ENCODE results near the gene CD48. TPM values are rescaled to one million over a fixed set of nuclear protein-coding genes. Genes with fewer than 3 reads are reported as not detected.
"Not testable (repeated sequence)": the region's sequence is repeated elsewhere in the genome, so short reads cannot be mapped to it uniquely, and the experiment has no call there.

Gene CD48
- total RNA-seq, 1 donor from 2014 or later = 0.56 TPM

DNA sequence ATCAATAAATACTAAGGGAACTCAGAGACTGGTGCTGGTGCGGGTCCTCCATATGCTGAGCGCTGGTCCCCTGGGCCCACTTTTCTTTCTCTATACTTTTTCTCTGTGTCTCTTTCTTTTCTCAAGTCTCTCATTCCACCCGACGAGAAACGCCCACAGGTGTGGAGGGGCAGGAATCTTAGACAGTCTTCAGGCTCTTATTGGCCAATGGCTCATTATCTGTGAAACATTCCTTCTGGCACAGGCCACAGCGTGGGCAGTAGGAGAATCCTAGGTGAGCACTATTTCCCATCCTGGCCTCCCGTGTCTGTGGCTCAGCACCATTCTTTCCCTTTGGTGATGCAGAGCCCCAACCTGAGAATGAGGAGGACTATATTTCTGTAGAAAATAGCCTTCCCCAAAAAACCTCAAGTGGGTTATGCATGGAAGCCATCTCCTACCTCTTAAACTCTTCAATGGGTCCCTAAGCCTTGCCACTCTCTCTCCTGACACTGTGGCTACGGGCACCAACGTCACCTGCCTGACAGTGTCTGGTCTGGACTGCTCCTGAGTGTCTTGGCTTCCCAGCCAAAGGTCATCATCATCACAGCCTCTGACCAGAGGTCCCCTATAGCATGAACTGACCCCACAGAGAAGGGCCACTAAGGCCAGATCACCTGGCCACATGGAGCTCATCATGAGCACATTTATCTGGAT, 58.5 kb downstream of the CD48 start:
- TF ChIP-seq, protein P1, sequence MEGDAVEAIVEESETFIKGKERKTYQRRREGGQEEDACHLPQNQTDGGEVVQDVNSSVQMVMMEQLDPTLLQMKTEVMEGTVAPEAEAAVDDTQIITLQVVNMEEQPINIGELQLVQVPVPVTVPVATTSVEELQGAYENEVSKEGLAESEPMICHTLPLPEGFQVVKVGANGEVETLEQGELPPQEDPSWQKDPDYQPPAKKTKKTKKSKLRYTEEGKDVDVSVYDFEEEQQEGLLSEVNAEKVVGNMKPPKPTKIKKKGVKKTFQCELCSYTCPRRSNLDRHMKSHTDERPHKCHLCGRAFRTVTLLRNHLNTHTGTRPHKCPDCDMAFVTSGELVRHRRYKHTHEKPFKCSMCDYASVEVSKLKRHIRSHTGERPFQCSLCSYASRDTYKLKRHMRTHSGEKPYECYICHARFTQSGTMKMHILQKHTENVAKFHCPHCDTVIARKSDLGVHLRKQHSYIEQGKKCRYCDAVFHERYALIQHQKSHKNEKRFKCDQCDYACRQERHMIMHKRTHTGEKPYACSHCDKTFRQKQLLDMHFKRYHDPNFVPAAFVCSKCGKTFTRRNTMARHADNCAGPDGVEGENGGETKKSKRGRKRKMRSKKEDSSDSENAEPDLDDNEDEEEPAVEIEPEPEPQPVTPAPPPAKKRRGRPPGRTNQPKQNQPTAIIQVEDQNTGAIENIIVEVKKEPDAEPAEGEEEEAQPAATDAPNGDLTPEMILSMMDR (IDR thresholded peaks at IDR 0.05; ENCODE audit: unreplicated experiment) = no peak
- Mint-ChIP-seq H3K36me3 (no peaks in the 10 kb centered on the region), H3K4me1 (peaks cover 40% of the 10 kb centered on the region), H3K9me3 (no peaks in the 10 kb centered on the region), H3K27me3 (ENCODE audit: low read depth) (no peaks in the 10 kb centered on the region), H3K4me3 (no peak overlapping the region), H3K27ac (no peak overlapping the region)
- DNase-seq (ENCODE audit: low spot score in 2 of 2, unreplicated experiment in 2 of 2) = no peak

DNA sequence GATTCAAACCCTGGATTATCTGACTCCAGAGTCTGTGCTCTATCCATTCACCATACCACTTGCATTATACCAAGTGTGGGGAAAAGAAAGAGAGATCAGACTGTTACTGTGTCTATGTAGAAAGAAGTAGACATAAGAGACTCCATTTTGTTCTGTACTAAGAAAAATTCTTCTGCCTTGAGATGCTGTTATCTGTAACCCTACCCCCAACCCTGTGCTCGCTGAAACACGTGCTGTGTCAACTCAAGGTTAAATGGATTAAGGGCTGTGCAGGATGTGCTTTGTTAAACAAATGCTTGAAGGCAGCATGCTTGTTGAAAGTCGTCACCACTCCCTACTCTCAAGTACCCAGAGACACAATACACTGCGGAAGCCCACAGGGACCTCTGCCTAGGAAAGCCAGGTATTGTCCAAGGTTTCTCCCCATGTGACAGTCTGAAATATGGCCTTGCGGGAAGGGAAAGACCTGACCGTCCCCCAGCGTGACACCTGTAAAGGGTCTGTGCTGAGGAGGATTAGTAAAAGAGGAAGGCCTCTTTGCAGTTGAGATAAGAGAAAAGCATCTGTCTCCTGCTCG, 59.5 kb downstream of the CD48 start:
- H3K4me1 Mint-ChIP-seq = peaks cover 31% of the 10 kb centered on the region
- peak overlapping the region; percentile 75 for H3K27ac Mint-ChIP-seq
- not testable (repeated sequence) for H3K27me3 Mint-ChIP-seq (ENCODE audit: low read depth); H3K9me3 Mint-ChIP-seq; H3K36me3 Mint-ChIP-seq; H3K4me3 Mint-ChIP-seq; DNase-seq (ENCODE audit: low spot score in 2 of 2, unreplicated experiment in 2 of 2)

DNA sequence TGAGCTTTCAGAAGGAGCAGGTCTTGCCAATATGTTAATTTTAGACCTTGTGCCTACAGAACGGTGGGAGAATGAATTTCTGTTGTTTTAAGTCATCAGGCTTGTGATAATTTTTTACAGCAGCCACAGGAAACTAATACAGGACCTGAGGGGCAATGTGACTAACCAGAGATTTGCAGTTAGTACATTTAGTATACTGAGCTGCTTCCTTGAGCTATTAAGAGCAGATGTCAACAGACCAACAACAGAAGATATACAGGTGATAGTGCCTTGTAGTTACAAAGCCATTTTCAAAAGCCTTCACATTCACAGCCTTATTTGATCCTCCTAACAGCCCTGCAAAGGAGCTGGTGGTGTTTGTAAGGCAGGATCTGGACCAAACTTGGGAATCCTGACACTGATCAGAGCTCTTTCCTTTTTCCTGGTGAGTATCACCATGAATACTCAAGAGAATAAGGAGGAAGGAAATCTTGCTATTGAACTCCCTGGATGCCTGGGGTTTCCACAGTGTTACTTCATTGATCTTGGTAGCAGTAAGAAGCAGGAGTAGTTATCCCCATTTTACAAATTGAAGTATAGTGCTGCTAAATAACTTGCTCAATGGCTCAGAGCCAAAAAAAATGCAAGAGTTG, 60.1 kb downstream of the CD48 start:
- DNase-seq (ENCODE audit: low spot score in 2 of 2, unreplicated experiment in 2 of 2) = no peak
- no peak overlapping the region for H3K4me3 Mint-ChIP-seq
- H3K36me3 Mint-ChIP-seq = no peaks in the 10 kb centered on the region
- peak overlapping the region; percentile 43 for H3K27ac Mint-ChIP-seq
- TF ChIP-seq, protein P1 (IDR thresholded peaks at IDR 0.05; ENCODE audit: unreplicated experiment) = no peak
- H3K9me3 Mint-ChIP-seq = no peaks in the 10 kb centered on the region
- peaks cover 27% of the 10 kb centered on the region for H3K4me1 Mint-ChIP-seq
- no peaks in the 10 kb centered on the region for H3K27me3 Mint-ChIP-seq (ENCODE audit: low read depth)

DNA sequence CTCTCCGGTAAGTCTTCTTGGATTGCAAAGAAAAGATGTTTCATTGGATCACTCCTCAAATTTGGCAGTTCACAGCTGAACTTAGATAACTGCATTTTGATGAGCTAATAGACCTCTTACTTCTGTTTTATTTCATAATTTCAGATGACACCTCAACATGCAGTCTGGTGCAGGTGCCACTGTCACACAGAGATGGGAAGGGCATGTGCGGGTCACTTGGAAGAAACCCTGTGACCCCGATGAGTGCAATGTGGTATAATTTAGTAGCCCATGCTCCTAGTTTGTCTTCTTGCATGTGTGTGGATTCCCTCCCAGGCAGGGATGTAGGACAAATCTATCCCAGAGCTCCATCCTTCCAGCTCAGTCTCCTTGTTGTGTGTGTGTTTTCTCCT, 64.3 kb downstream of the CD48 start:
- Mint-ChIP-seq H3K27me3 (ENCODE audit: low read depth) (peaks cover 4% of the 10 kb centered on the region), H3K27ac (no peak overlapping the region), H3K4me1 (peaks cover 14% of the 10 kb centered on the region), H3K4me3 (no peak overlapping the region), H3K36me3 (no peaks in the 10 kb centered on the region), H3K9me3 (no peaks in the 10 kb centered on the region)
- DNase-seq (ENCODE audit: low spot score in 2 of 2, unreplicated experiment in 2 of 2) = no peak
- TF ChIP-seq, protein P1 (IDR thresholded peaks at IDR 0.05; ENCODE audit: unreplicated experiment) = no peak

DNA sequence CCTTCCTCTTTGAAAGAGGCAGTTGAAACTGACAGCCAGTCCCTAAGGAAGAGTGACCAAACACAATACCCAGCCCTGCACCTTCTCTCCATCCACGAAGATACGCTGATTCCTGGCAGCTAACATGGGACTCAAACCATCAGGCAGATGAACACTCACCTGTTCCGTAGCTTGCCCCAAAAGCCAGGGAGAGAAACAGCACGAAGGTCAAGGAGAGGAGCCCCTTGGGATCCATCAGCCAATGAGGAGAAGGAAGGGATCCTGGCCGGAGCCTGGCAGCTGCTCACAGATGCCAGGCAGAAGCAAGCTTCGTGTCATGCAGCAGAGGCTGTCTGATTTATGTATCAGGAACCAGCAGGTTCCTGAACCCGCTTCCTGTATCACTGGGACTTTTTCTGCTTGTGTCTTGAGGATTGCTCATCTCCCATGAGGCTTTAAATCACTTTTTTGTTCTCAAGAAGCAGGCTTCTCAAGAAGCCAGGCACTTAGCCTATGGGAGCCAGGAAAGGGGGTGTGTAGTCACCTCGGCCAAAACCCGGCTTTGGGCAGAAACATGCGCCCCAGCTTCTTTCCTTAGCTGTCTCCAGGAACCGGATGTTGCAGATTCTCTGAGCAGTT, 64.8 kb downstream of the CD48 start, which contains the start of gene SLAMF1:
Gene SLAMF1 (minus strand): TSS at position 334 of the 618 bp plus-strand sequence. CDS start 99 bp downstream, at position 235.
- H3K4me1 Mint-ChIP-seq = peaks cover 9% of the 10 kb centered on the region
- H3K4me3 Mint-ChIP-seq = no peak within 1 kb of the TSS
- DNase-seq (ENCODE audit: low spot score in 2 of 2, unreplicated experiment in 2 of 2) = no peak
- no peak within 1 kb of the TSS for H3K27ac Mint-ChIP-seq
- H3K27me3 Mint-ChIP-seq (ENCODE audit: low read depth) = peaks cover 4% of the 10 kb centered on the region
- no peaks in the 10 kb centered on the region for H3K36me3 Mint-ChIP-seq
- TF ChIP-seq, protein P1 (IDR thresholded peaks at IDR 0.05; ENCODE audit: unreplicated experiment) = no peak
- no peaks in the 10 kb centered on the region for H3K9me3 Mint-ChIP-seq

DNA sequence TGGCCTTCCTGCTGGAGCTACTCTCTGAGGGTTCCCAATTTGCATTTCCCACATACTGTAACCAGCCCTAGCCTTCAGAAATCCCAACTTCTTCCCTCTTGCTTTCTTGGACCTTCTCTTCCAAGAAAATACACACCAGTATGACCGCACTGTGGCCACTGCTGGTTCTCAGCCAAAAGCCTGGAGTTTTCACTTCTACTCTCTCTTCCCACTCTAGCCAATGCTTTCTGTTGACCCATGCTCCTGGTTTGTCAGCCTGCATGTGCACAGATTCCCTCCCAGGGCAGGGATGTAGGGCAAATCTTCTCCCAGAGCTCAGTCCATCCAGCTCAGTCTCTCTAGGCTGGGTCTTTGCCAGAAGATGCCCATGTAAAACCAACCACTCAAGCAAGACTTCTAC, 65.4 kb downstream of the CD48 start:
- Mint-ChIP-seq H3K27ac (no peak overlapping the region), H3K4me1 (peaks cover 4% of the 10 kb centered on the region), H3K4me3 (no peak overlapping the region), H3K36me3 (no peaks in the 10 kb centered on the region), H3K9me3 (no peaks in the 10 kb centered on the region), H3K27me3 (ENCODE audit: low read depth) (peaks cover 4% of the 10 kb centered on the region)
- TF ChIP-seq, protein P1 (IDR thresholded peaks at IDR 0.05; ENCODE audit: unreplicated experiment) = no peak
- DNase-seq (ENCODE audit: low spot score in 2 of 2, unreplicated experiment in 2 of 2) = no peak
